PFSK-1 (cell line): ENCODE measurements around the gene ADAMTSL1.

ENCODE experiments used
- FOXP2 ChIP-seq: optimal IDR thresholded peaks from 2 replicates; pipeline ENCODE3; 2011; ENCODE audit warnings: borderline replicate concordance, control low read depth, inconsistent platforms; ENCODE audit not compliant: insufficient read depth; ENCODE audit errors: extremely low read length, extremely low read depth
- POLR2AphosphoS5 ChIP-seq: IDR thresholded peaks from 2 replicates; pipeline ENCODE4 v1.6.1; 2012; ENCODE audit warnings: low read depth, mild to moderate bottlenecking, control low read depth, low read length, moderate library complexity
- SIN3A ChIP-seq: IDR thresholded peaks from 2 replicates; pipeline ENCODE4 v1.6.1; 2012; ENCODE audit warnings: mild to moderate bottlenecking, low read length, moderate library complexity, borderline replicate concordance; ENCODE audit not compliant: insufficient read depth
- TAF1 ChIP-seq: IDR thresholded peaks from 2 replicates; pipeline ENCODE4 v1.6.1; 2012; ENCODE audit warnings: low read length, control low read depth, borderline replicate concordance; ENCODE audit not compliant: insufficient read depth
- TF ChIP-seq, protein P1 (sequence below), 2 experiments: IDR thresholded peaks; 2 replicates each; pipeline versions ENCODE4 v1.6.1 to v1.8.0; 2011 to 2012; ENCODE audit warnings: low read depth in 2 of 2, low read length in 2 of 2, control low read depth in 1 of 2, inconsistent platforms in 1 of 2, mild to moderate bottlenecking in 1 of 2, moderate library complexity in 1 of 2; ENCODE audit not compliant: insufficient read depth in 1 of 2

The ADAMTSL1 gene

DNA sequence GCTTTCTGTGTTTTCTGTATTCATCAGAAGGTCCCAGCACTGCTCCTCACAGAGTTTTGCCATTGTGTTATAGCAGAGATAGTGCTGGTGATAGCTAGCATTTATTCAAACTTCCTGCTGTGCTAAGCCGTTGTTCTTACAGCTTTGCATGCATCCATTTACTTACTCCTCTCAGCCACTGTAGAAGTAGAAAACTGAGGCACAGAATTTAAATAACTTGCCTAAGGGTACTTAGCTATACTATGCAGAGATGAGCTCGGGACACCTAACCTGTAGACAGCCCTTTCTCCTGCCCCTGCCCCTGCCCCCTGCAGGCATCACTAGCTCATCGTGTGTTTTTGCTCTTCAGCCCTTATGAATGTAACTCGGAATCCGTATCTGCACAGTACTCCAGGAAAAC lies 331.4 kb downstream of the ADAMTSL1 start:
- TF ChIP-seq POLR2AphosphoS5 (no peak), SIN3A (no peak), TAF1 (no peak), FOXP2 (no peak)
- TF ChIP-seq, protein P1, sequence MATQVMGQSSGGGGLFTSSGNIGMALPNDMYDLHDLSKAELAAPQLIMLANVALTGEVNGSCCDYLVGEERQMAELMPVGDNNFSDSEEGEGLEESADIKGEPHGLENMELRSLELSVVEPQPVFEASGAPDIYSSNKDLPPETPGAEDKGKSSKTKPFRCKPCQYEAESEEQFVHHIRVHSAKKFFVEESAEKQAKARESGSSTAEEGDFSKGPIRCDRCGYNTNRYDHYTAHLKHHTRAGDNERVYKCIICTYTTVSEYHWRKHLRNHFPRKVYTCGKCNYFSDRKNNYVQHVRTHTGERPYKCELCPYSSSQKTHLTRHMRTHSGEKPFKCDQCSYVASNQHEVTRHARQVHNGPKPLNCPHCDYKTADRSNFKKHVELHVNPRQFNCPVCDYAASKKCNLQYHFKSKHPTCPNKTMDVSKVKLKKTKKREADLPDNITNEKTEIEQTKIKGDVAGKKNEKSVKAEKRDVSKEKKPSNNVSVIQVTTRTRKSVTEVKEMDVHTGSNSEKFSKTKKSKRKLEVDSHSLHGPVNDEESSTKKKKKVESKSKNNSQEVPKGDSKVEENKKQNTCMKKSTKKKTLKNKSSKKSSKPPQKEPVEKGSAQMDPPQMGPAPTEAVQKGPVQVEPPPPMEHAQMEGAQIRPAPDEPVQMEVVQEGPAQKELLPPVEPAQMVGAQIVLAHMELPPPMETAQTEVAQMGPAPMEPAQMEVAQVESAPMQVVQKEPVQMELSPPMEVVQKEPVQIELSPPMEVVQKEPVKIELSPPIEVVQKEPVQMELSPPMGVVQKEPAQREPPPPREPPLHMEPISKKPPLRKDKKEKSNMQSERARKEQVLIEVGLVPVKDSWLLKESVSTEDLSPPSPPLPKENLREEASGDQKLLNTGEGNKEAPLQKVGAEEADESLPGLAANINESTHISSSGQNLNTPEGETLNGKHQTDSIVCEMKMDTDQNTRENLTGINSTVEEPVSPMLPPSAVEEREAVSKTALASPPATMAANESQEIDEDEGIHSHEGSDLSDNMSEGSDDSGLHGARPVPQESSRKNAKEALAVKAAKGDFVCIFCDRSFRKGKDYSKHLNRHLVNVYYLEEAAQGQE (IDR thresholded peaks at IDR 0.05; ENCODE audit: insufficient read depth in 1 of 2, low read depth in 2 of 2, low read length in 2 of 2), result no peak

DNA sequence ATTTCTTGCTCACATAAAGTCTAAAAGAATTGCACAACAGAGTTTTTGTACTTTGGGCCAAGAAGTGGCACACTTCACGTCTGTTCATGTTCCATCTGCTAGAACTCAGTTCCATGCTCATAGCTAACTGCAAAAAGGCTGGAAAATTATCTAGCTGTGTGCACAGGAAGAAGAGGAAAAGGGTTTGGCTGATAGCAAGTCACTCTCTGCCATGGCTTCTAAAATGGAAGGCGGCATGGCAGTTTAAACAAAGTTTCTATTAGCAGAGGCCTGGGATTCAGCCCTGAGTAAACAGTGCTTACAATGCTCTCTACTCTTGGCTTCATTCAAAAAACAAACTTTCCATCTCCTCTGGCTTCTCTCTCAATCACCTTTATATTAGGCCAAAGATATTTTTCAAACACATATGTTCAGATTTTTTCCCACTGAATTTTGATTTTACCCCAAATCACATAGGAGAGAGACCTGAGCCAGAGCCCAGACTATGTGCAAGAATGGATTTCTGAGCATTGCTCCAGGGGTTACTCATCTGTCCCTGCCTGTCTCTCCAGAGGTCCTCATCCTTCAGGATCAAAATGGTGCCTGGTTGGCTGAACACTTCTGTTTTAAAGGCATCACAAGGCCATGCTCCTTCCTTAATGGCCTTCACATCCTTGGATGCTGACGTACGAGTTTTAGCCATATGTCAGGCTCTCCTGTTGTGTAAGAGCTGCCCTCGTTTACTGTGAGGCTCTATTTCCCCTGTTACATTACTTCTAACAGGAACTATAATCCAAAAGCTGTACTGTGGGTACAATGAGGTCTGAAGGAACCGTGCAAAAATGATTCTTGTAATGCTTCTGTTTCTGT lies 332.5 kb downstream of the ADAMTSL1 start:
- TF ChIP-seq FOXP2, result no peak
- TF ChIP-seq SIN3A, result no peak
- no peak for TF ChIP-seq POLR2AphosphoS5
- TF ChIP-seq, protein P1 (IDR thresholded peaks at IDR 0.05; ENCODE audit: insufficient read depth in 1 of 2, low read depth in 2 of 2, low read length in 2 of 2), result no peak
- TF ChIP-seq TAF1, result no peak

DNA sequence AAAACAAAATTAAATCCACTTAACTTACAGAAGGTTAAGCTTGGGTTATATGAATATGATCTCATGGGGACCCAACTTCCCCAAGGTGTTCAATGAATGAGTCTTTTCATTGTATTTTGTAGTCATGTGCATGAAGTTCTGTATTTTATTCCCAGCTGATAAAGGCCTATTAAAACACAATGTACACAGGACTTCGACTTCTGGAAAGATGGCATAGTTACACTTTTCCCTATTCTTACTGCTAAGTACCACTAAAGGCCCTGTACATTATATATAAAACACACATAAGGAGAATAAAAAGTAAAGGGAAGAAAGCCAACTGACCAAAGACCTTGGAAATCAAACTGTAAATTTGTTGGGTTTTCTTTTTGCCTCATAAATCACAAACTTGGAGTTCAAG lies 336.6 kb downstream of the ADAMTSL1 start:
- TF ChIP-seq FOXP2 (no peak), SIN3A (no peak), TAF1 (no peak), POLR2AphosphoS5 (no peak)
- TF ChIP-seq, protein P1 (IDR thresholded peaks at IDR 0.05; ENCODE audit: insufficient read depth in 1 of 2, low read depth in 2 of 2, low read length in 2 of 2), result no peak

DNA sequence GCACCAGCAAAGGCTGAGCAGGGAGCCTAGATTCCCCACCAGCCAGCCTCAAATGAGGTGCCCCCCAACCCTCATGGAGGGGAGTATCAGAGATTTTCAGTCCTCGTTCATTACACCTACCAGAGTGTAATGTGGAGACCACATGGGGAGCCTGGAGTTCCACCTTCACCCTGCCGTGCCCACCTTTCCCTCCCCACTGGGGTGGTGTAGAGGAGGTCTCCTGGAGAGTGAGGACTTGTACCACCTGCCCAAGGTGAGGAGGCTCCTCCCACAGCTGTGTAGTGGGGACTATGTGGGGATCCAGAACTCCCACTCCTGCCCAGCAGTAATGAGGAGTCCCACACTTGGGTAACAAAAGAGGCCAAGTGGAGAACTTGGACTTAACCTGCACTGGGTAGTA lies 337.2 kb downstream of the ADAMTSL1 start:
- no peak for TF ChIP-seq FOXP2
- TF ChIP-seq, protein P1 (IDR thresholded peaks at IDR 0.05; ENCODE audit: insufficient read depth in 1 of 2, low read depth in 2 of 2, low read length in 2 of 2), result no peak
- no peak for TF ChIP-seq POLR2AphosphoS5
- no peak for TF ChIP-seq TAF1
- no peak for TF ChIP-seq SIN3A

DNA sequence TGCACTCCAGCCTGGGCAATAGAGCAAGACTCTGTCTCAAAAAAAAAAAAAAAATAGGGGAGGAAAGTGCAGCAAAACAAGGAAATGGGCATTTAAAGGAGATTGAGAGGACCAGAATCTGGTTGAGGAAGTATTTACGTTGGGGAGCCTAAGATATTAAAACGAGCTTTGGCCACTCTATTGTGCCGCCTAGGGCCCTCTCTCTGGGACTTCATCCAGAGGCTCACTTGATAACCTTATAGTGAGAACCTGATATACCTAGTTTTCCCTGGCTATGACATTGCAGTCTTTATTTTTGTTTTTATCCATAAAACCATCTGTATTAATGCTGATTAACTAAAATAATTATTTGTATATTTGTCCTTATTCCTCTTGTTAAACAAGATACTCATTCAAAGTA lies 345.5 kb downstream of the ADAMTSL1 start:
- TF ChIP-seq TAF1 (no peak), SIN3A (no peak), POLR2AphosphoS5 (no peak), FOXP2 (no peak)
- TF ChIP-seq, protein P1 (IDR thresholded peaks at IDR 0.05; ENCODE audit: insufficient read depth in 1 of 2, low read depth in 2 of 2, low read length in 2 of 2), result no peak
